Activated CD4-positive, alpha-beta T cell treated with anti-CD3 and anti-CD28 coated beads, Interleukin-2, Interleukin-4, amounts not matched to agents 100 ng/mL and 50 ng/mL, durations not matched to agents 16 hours and 8 hours (primary cell): ENCODE results near the gene GABBR1.
"Not testable (repeated sequence)": the region's sequence is repeated elsewhere in the genome, so short reads cannot be mapped to it uniquely, and the experiment has no call there.

Experiments used
- DNase-seq: peaks from one replicate; pipeline ENCODE4 v3.0.0-alpha.2; 2020; ENCODE audit warnings: low spot score

The GABBR1 gene

GRCh38 chr6:29632789-29633533, at the start of gene GABBR1:
Gene GABBR1, minus strand, starts transcription at chr6:29633183. Its CDS starts 798 bp downstream, at chr6:29632385.
- peak; percentile 57 for DNase-seq

- DNase-seq: no peak
These were observed 48.8 kb upstream of the GABBR1 start for GRCh38 chr6:29681811-29682210.

GRCh38 chr6:29680904-29681303, 47.9 kb upstream of the GABBR1 start, which contains the start of gene ZFP57:
Gene ZFP57, minus strand, starts transcription at chr6:29681152. Its CDS starts 4,149 bp downstream, at chr6:29677003.
- no peak for DNase-seq

GRCh38 chr6:29680416-29680815, 47.4 kb upstream of the GABBR1 start:
- DNase-seq: no peak

- no peak for DNase-seq
These were observed 47.0 kb upstream of the GABBR1 start for GRCh38 chr6:29679962-29680361.

GRCh38 chr6:29678114-29678513, 45.1 kb upstream of the GABBR1 start:
- DNase-seq: no peak

- no peak for DNase-seq
These were observed 44.1 kb upstream of the GABBR1 start for GRCh38 chr6:29676981-29677601.

- no peak for DNase-seq
These were observed 42.6 kb upstream of the GABBR1 start for GRCh38 chr6:29675561-29675960.

- no peak for DNase-seq
These were observed 41.0 kb upstream of the GABBR1 start for GRCh38 chr6:29674008-29674407.

- no peak for DNase-seq
These were observed 40.2 kb upstream of the GABBR1 start for GRCh38 chr6:29673161-29673560.

GRCh38 chr6:29672116-29672515, 39.1 kb upstream of the GABBR1 start:
- DNase-seq: not testable (repeated sequence)

- DNase-seq: no peak
These were observed 38.0 kb upstream of the GABBR1 start for GRCh38 chr6:29671026-29671425.

- DNase-seq: no peak
These were observed 34.2 kb upstream of the GABBR1 start for GRCh38 chr6:29667158-29667557.

GRCh38 chr6:29666826-29667130, 33.8 kb upstream of the GABBR1 start:
- no peak for DNase-seq

GRCh38 chr6:29665942-29666825, 33.2 kb upstream of the GABBR1 start:
- no peak for DNase-seq

GRCh38 chr6:29663300-29664042, 30.5 kb upstream of the GABBR1 start:
- no peak for DNase-seq

GRCh38 chr6:29661502-29662141, 28.6 kb upstream of the GABBR1 start:
- not testable (repeated sequence) for DNase-seq

GRCh38 chr6:29661071-29661470, 28.1 kb upstream of the GABBR1 start:
- no peak for DNase-seq

GRCh38 chr6:29656798-29657197, 23.8 kb upstream of the GABBR1 start, which contains the start of gene MOG:
Gene MOG, plus strand, starts transcription at chr6:29657092. Its CDS starts 118 bp downstream, at chr6:29657210.
- DNase-seq: no peak

- DNase-seq: no peak
These were observed 23.2 kb upstream of the GABBR1 start for GRCh38 chr6:29656157-29656556.

GRCh38 chr6:29655658-29656057, 22.7 kb upstream of the GABBR1 start:
- DNase-seq: no peak
